ENCODE measurements around the gene STIM1.
A peak's percentile ranks its signal among the peaks of the same experiment; 100 is the strongest.

Gene STIM1

DNA sequence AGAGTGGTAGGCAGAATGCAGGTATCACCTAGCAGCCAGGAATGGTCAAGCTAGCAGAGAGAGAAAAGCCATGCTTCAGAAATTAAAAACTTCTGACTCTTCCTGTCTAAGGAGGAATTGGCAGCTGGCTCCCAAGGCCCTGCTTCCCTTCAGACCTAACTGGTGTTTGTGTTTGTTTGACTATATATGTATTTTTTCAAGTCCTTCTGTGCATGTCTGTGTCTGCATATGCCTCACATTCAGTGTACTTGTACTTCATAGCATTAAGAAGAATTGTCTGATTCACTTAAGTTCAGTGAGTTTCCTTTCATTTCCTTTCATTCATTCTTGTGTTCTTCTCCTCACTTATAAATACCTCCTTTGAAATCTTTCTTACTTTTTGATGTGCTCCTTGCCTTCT, 130.2 kb downstream of the STIM1 start:
- TF ChIP-seq GATA3 (IDR thresholded peaks at IDR 0.05; ENCODE audit: low read depth, low read length) (no peak), GATA2 (IDR thresholded peaks at IDR 0.05; ENCODE audit: low read depth, low read length) (no peak)

DNA sequence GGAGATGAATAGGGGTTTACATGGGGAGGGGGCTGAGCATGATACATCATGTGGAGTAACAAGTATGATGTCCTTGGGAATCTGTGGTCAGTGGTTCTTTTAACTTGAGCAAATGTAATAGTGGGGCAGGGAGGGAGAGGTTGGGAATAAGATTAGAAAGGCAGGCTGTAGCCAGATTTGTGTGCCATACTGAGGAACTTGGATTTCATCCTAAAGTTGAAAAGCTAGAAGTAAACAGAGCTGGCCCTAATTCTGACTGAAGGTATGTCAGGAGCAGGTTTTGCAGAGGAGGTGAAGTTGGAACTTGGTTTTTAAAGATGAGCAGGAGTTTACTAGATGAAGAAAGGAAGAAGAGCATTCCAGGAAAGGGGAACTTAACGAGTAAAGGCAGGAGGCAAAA, 130.8 kb downstream of the STIM1 start:
- TF ChIP-seq GATA3 (IDR thresholded peaks at IDR 0.05; ENCODE audit: low read depth, low read length) = no peak
- no peak for TF ChIP-seq GATA2 (IDR thresholded peaks at IDR 0.05; ENCODE audit: low read depth, low read length)

- TF ChIP-seq GATA2 (IDR thresholded peaks at IDR 0.05; ENCODE audit: low read depth, low read length) (no peak), GATA3 (IDR thresholded peaks at IDR 0.05; ENCODE audit: low read depth, low read length) (no peak)
Observed at GRCh38 chr11:3989276-3989920, 133.9 kb downstream of the STIM1 start.

DNA sequence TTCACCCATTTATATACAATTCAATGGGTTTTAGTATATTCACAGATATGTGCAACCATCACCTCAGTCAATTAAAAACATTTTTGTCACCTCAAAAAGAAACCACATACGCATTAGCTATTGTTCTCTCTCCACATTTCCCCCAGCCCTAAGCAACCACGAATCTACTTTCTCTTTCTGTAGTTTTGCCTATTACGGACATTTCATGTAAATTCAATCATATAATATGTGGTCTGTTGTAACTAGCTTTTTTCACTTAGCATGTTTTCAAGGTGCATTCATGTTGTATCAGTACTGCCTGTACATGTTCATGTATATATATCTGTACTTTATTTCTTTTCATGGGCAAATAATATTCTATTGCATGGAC, 134.4 kb downstream of the STIM1 start:
- TF ChIP-seq GATA2 (IDR thresholded peaks at IDR 0.05; ENCODE audit: low read depth, low read length) (no peak), GATA3 (IDR thresholded peaks at IDR 0.05; ENCODE audit: low read depth, low read length) (no peak)

- no peak for TF ChIP-seq GATA2 (IDR thresholded peaks at IDR 0.05; ENCODE audit: low read depth, low read length)
- no peak for TF ChIP-seq GATA3 (IDR thresholded peaks at IDR 0.05; ENCODE audit: low read depth, low read length)
Observed at GRCh38 chr11:3990406-3990805, 134.9 kb downstream of the STIM1 start.

DNA sequence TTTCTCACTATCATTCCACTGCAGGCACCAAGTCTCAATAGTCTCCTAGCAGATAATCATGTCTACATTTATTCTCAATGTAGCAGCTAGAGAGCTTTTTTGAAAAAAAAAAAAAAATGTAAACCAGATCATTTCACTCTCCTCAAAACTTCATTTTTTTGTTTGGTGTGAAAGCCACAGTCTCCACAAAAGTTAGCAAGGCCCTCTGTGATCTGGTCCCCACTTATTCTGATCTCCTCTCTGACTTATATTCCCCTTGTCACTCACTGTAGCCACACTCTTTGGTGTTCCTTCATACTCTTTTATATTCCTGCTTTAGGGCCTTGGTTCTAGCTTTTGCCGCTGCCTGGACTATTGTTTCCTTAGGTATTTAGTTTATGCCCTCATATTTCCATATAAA, 137.5 kb downstream of the STIM1 start:
- TF ChIP-seq GATA3 (IDR thresholded peaks at IDR 0.05; ENCODE audit: low read depth, low read length) (no peak), GATA2 (IDR thresholded peaks at IDR 0.05; ENCODE audit: low read depth, low read length) (no peak)

DNA sequence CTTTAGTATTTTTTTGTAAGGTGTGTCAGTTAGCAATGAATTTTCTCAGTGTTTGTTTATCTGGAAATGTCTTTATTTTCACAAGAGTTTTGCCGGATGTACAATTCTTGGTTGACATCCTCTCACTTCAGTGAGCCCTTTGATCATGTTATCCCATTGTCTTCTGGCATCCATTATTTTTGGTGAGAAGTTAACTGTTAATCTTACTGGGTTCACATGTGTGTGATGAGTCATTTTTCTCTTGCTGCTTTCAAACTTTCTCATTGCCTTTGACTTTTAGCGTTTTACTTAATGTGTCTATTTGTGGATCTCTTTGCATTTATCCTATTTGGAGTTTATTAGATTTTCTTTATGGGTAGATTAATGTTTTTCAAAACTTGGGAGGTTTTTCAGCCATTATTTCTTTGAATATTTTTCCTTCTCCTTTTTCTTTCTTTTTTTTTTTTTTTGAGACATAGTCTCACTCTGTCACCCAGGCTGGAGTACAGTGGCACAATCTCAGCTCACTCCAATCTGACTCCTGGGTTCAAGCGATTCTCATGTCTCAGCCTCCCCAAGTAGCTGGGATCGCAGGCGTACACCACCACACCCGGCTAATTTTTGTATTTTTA, 138.7 kb downstream of the STIM1 start:
- no peak for TF ChIP-seq GATA2 (IDR thresholded peaks at IDR 0.05; ENCODE audit: low read depth, low read length)

GRCh38 chr11:3995307-3995706, 139.8 kb downstream of the STIM1 start:
- TF ChIP-seq GATA3 (IDR thresholded peaks at IDR 0.05; ENCODE audit: low read depth, low read length) (no peak), GATA2 (IDR thresholded peaks at IDR 0.05; ENCODE audit: low read depth, low read length) (no peak)

DNA sequence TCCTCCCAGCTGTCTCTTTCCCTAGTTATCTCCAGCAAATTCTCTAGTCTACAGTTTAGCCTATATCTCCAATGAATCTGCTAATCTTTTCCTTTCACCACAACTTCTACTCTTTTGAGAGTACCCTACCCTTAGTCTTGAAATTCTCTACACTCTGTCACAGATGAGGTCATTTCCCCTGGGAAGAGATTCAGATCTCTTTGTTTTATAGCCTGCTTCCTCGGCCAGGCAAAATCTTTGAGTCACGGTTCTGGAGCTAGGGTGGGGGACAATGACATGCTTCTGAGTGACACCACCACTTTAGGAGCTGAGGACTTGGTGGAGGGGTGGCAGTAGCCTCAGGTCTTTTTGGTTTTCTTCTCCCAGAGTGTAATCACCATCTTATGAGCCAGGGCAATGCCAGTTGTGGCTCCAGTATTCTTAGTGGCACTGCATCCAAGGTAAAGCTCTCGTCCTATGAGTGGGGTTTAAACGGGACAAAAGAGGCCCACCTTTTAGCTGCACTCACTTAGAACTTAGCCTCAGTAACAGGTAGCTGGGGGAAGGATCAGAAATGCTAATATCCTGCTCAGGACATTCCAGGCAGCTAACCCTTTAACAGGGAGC, 140.6 kb downstream of the STIM1 start:
- TF ChIP-seq GATA2 (IDR thresholded peaks at IDR 0.05; ENCODE audit: low read depth, low read length) = no peak
- no peak for TF ChIP-seq GATA3 (IDR thresholded peaks at IDR 0.05; ENCODE audit: low read depth, low read length)

- TF ChIP-seq GATA2 (IDR thresholded peaks at IDR 0.05; ENCODE audit: low read depth, low read length) (no peak), GATA3 (IDR thresholded peaks at IDR 0.05; ENCODE audit: low read depth, low read length) (no peak)
Observed at GRCh38 chr11:3996651-3997050, 141.2 kb downstream of the STIM1 start.

- TF ChIP-seq GATA3 (IDR thresholded peaks at IDR 0.05; ENCODE audit: low read depth, low read length) (no peak), GATA2 (IDR thresholded peaks at IDR 0.05; ENCODE audit: low read depth, low read length) (no peak)
Observed at GRCh38 chr11:4006946-4007680, 151.6 kb downstream of the STIM1 start.

GRCh38 chr11:4008116-4008515, 152.7 kb downstream of the STIM1 start:
- no peak for TF ChIP-seq GATA2 (IDR thresholded peaks at IDR 0.05; ENCODE audit: low read depth, low read length)
- no peak for TF ChIP-seq GATA3 (IDR thresholded peaks at IDR 0.05; ENCODE audit: low read depth, low read length)

GRCh38 chr11:4017129-4017528, 161.7 kb downstream of the STIM1 start:
- TF ChIP-seq GATA3 (IDR thresholded peaks at IDR 0.05; ENCODE audit: low read depth, low read length) (no peak), GATA2 (IDR thresholded peaks at IDR 0.05; ENCODE audit: low read depth, low read length) (no peak)

- TF ChIP-seq GATA2 (IDR thresholded peaks at IDR 0.05; ENCODE audit: low read depth, low read length) (no peak), GATA3 (IDR thresholded peaks at IDR 0.05; ENCODE audit: low read depth, low read length) (no peak)
Observed at GRCh38 chr11:4018641-4019040, 163.2 kb downstream of the STIM1 start.

DNA sequence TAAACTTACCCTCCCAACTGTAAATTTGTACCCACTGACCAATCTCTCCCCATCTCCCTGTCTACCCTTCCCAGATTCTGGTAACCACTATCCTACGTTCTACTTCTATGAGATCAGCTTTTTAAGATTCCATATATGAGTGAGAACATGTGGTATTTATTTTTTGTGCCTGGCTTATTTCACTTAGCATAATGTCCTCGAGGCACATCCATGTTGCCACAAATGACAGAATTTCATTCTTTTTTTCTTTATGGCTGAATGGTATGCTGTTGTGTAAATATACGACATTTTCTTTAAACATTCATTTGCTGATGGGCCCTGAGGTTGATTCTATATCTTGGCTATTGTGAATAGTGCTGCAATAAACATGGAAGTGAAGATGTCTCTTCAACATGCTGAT, 164.4 kb downstream of the STIM1 start:
- TF ChIP-seq GATA2 (IDR thresholded peaks at IDR 0.05; ENCODE audit: low read depth, low read length) (peak; percentile 21; the same call in 1 of the 2 replicates), GATA3 (IDR thresholded peaks at IDR 0.05; ENCODE audit: low read depth, low read length) (no peak)
